ENCODE data around the gene HIVEP3.

The HIVEP3 gene

GRCh38 chr1:41691424-41691823 is 227.3 kb downstream of the HIVEP3 start:
- no peak for DNase-seq (ENCODE audit: low read depth in 2 of 2, low spot score in 1 of 2)

- DNase-seq (ENCODE audit: low read depth in 2 of 2, low spot score in 1 of 2), result no peak
These were observed 228.4 kb downstream of the HIVEP3 start for GRCh38 chr1:41690331-41690730.

DNA sequence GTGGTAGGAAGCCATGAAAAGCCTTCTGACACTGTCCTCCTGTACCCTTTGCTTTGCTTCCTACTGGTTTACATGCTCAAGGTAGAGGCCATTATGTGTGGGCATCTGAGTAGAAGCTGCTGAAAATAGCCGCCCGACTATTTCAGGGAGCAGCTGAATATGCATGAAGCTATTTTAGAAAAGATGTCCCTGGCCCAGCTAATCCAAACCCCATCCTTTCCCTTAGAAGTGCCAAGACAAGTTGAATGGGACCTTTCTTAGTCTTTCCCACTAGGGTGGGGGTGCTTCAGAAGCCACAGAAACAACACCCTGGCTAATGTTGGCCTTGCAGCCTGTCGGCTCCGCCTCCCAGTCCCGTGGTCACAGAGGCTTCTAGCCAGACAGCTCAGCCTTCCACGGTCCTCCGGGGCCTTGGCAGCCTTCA is 229.2 kb downstream of the HIVEP3 start:
- no peak for DNase-seq (ENCODE audit: low read depth in 2 of 2, low spot score in 1 of 2)

DNA sequence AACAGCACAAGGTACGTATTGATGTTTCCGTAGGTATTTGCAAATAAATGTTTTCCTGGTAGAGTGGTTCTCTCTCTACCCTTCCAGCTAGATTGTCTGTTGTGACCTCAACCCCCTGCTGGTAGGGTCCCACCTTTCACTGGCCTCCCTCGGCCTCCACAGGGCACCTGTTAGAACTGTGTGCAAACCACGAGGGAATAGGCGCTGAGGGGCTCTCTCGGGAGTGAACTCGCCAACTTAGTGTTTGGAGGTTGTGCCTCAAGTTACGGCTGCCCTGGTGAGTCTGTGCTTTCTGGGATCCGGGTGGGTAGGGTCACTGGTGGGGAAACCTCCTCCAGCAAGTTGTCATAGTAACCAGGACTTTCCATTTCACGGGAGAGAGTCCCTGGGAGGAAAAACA is 229.6 kb downstream of the HIVEP3 start:
- DNase-seq (ENCODE audit: low read depth in 2 of 2, low spot score in 1 of 2), result no peak

- DNase-seq (ENCODE audit: low read depth in 2 of 2, low spot score in 1 of 2), result no peak
These were observed 231.7 kb downstream of the HIVEP3 start for GRCh38 chr1:41687007-41687406.

DNA sequence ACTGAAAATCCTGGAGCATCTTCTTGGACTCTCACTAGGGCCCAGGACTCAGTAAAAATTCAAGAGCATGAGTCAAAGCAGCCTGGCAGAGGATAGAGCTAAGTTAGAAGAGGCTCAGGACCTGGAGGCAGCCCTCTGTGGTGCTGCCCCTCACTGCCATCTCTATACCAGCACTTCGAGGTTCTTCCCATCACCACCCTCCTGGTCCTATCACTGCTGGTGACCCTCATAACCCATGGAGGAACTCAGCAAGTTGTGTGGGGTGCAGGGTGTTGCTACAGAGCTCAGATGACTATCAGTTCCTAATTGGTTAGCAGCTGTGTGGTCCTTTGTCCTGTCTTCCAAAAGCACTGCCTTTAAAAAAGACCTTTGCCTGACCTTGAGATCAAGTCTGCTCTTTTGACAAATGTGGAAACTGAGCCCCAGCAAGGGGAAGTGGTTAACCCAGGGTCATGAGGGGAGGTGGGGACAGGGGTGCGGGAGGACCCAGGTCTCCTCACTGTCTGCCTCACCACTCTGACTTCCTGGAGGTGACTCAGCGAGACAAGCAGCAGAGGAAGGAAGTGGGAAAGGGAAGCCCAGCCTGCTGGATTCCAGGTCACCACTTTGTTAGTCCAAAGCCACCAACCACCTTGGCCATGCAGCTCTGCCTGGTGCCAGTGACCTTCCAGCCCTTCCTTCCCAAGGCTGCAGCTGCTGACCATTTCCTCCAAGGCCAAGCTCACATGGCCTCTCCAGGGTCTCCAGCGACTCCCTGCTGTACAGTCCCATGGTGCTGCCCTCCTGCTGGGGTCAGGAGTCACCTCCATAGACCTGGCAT is 234.8 kb downstream of the HIVEP3 start:
- DNase-seq (ENCODE audit: low read depth in 2 of 2, low spot score in 1 of 2), result no peak

GRCh38 chr1:41682845-41683625 is 235.7 kb downstream of the HIVEP3 start:
- no peak for DNase-seq (ENCODE audit: low read depth in 2 of 2, low spot score in 1 of 2)

- no peak for DNase-seq (ENCODE audit: low read depth in 2 of 2, low spot score in 1 of 2)
These were observed 236.6 kb downstream of the HIVEP3 start for GRCh38 chr1:41682149-41682548.

DNA sequence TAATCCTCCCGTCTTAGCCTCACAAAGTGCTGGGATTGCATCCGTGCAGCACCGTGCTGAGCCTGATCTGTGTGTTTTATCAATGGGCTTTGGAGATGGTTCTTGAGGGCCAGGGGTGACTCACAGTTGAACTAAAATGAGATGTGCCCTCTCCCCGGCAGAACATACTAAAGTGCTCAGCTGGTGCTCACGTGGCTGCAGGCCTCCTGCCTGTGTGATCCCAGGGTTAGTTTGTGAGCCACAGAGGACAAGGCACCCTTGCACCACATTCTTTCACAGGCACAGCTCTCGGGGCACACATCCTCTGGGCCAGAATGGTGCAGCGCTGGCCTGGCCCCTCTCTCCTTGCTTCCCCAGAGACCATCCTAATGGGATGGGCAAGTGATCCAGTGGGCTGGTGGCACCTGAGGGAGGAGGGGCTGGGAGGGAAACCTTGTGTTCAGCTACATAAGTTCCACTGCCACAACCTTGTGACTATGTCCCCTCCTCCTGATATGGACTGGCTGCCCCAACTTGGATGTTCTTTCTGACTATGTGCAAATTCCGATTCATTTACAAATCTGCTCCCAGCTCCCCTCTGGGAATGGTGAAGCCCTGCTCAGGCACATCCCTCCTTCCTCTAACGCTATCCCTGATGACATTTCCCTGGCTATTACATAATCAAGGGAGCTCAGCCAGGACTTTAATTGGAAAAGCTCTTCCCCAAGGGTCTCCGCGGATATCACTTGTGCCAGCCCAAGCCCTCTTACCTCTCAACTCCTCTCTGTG is 237.2 kb downstream of the HIVEP3 start:
- no peak for DNase-seq (ENCODE audit: low read depth in 2 of 2, low spot score in 1 of 2)

DNA sequence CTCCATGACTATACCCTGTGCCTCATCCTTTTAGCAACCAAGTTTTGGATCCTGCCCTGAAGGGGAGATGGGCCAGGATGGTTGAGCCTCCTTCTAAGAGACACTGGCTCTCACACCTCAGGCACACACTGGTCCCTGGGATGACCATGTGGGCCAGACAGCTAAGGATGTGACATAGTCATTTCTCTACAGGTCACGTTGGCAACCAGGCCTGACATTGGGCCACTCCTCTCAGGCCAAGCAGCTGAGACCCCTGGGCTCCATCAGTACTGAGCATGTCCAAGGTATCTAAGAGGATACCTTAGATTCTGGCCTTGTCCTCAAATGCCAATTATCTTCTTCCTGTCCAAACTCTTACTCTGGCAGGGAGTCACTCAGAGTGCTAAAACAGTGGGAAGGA is 238.7 kb downstream of the HIVEP3 start:
- no peak for DNase-seq (ENCODE audit: low read depth in 2 of 2, low spot score in 1 of 2)

- DNase-seq (ENCODE audit: low read depth in 2 of 2, low spot score in 1 of 2), result no peak
These were observed 239.2 kb downstream of the HIVEP3 start for GRCh38 chr1:41679531-41679930.

- DNase-seq (ENCODE audit: low read depth in 2 of 2, low spot score in 1 of 2), result no peak
These were observed 240.4 kb downstream of the HIVEP3 start for GRCh38 chr1:41678111-41678878.

DNA sequence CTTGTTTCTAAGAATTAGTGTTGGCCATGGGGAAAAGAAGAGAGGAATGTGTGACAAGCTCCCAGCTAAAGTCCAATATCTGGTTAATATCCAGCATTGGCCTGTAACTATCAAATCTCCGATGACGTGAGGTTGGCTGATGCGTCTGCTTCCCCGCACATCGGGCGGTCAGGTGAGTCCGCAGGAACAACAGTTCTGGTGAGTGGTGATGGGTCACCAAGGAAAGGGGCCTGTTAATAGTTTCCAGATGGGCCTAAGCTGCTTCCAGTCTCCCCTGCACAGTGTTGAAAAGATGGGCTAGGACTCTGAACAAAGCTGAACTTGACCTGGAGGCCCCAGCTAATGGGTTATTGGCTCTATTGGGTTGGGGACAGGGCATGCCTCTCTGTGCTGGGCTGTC is 241.1 kb downstream of the HIVEP3 start:
- DNase-seq (ENCODE audit: low read depth in 2 of 2, low spot score in 1 of 2), result no peak

DNA sequence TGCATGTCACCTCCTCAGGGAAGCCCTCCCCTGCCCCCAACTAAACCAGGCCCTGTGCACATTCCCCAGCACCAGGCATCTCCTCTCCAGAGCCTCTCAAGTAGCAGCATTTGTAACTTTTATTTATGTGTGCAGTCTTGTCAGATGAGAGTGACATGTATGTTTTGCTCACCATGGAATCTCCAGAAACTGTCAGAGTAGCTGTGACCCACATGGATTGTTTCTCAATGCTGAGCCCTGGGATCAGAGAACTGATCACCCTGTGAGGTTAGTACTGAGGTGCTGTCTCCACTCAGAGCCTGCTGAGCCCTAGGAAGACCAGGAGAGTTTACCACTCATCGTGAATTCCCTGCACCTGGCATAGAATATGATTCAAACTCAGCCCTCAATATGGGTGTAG is 243.3 kb downstream of the HIVEP3 start:
- no peak for DNase-seq (ENCODE audit: low read depth in 2 of 2, low spot score in 1 of 2)

DNA sequence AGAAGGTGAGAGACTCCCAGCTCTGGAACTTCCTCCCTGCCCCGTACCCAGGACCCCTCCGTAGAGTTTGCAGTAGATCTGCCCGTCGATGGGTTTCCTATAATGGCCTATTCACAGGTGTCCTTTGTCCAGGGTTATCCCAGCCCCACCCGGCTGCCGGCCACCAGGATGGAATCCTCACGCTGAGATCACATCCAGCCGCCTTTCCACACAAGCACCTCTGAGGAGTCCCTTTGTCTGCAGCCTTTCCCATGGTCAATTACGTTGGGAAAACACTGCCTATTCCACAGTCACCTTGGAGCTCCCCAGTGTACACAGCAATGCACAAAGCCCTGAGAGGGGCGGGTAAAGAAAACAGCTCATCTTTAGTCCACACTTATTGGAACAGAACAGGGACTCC is 244.2 kb downstream of the HIVEP3 start:
- DNase-seq (ENCODE audit: low read depth in 2 of 2, low spot score in 1 of 2), result no peak

GRCh38 chr1:41673806-41674205 is 244.9 kb downstream of the HIVEP3 start:
- DNase-seq (ENCODE audit: low read depth in 2 of 2, low spot score in 1 of 2), result no peak

- DNase-seq (ENCODE audit: low read depth in 2 of 2, low spot score in 1 of 2), result no peak
These were observed 245.3 kb downstream of the HIVEP3 start for GRCh38 chr1:41673378-41673777.

DNA sequence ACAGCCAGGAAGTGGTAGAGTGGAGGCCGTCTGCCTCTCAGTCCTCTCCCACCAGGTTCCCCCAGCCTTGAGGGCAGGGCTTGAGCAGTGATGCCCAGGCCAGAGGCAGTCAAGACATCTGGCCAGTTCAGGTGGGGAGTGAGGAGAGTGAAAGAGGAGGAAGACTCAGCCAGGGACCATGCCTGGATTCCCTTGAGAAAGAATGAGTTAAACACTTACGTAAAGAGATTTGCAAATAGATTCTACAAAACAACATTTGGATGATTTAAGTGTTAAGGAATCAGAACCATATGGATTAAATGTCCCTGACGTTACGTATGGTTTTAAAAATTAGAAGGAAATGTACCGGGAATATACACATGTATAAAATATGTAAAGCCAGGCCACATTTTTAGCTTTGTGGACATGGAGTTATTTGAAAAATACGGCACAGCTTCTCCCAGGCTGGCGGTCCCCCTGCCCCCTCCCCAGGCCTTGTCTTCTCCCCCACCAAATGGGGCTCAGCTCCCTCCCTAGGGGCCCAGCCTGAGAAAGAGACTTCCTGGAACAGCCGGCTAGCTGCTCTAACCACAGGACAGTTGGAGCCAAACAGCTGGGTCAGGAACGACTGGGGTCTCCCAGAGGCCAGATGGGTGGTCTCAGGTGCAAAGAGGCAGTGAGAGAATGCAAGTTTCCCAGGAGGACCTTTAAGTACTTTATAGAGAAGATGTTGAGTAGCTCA is 245.9 kb downstream of the HIVEP3 start:
- no peak for DNase-seq (ENCODE audit: low read depth in 2 of 2, low spot score in 1 of 2)

DNA sequence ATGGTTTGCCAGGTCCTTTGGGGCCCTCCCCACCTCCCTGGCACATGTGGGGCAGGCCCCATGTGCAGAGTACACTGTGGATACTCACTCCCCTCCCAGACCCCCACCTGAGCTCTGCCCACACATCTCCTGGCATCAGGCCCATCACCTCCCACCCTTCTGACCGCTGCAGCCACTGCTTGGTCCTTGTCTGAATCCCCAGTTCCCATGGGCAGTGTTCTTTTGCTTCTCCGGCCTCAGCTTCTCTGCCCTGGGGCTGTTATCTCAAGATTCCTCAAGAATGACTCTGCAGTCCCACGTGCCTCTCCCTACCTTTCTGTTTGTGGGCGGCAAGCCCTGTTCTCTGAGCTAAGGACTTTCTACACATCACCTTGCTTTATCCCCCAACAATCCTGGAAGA is 246.5 kb downstream of the HIVEP3 start:
- no peak for DNase-seq (ENCODE audit: low read depth in 2 of 2, low spot score in 1 of 2)

DNA sequence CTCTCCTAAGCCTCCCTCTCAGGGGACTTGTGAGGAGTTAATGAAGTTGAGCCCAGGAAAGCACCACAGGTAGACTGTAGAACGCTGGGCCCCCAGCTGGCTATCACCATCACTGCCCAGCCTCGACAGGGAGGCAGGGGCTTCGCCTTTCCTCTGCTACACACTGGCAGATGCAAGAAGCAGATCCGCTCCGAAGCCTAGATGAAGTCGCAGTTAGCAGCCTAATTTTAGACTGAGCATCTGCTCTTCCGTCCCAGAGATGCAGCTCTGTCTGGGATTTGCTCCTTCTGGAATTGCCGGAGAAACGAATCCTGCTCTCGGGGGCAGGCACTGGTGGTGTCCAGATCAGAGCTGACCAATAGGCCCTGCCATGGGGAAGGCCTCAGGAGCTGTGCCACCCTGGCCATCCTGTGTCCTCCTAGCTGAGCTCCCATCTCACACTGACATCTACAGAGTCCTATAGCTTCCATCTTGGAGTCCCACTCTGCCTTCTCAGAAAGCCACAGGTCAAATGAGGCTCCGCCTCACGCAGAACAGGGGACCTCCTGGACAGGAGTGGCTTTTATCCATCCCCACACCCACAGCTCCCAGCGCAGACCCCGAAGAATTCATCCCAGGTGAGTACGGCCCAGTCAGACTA is 247.5 kb downstream of the HIVEP3 start:
- no peak for DNase-seq (ENCODE audit: low read depth in 2 of 2, low spot score in 1 of 2)

All from stimulated activated CD8-positive, alpha-beta memory T cell treated with anti-CD3 and anti-CD28 coated beads, Interleukin-4, amount 100 ng/mL, for 4 hours (primary cell).